SK-N-SH treated with all-trans-retinoic acid at 6 μM for 48 hours (cell line): ENCODE data around the gene MIPOL1.

Source experiments
- ATAC-seq: fragments of 200-7000 bp; cut with Tn5 transposase; 3 replicates; pipeline ENCODE4 v1.9.1; 2020; ENCODE audit warnings: mild to moderate bottlenecking, moderate library complexity
- ARNTL ChIP-seq: fragments of 450-650 bp; formaldehyde crosslinking; IDR thresholded peaks from 2 replicates; pipeline ENCODE4 v1.5.0; 2020; ENCODE audit warnings: low read depth, mild to moderate bottlenecking, moderate library complexity, borderline replicate concordance
- BACH2 ChIP-seq: fragments of 250-450 bp; sonication (Bioruptor Pico); IDR thresholded peaks from 2 replicates; pipeline ENCODE4 v1.9.0; 2021; ENCODE audit warnings: mild to moderate bottlenecking, borderline replicate concordance
- CSDC2 ChIP-seq: fragments of 250-450 bp; sonication (Bioruptor Pico); IDR thresholded peaks from 2 replicates; pipeline ENCODE4 v1.5.0; 2020; ENCODE audit warnings: mild to moderate bottlenecking, moderate library complexity
- ESRRG ChIP-seq: fragments of 250-450 bp; sonication (Bioruptor Pico); IDR thresholded peaks from 2 replicates; pipeline ENCODE4 v1.6.1; 2021; ENCODE audit warnings: mild to moderate bottlenecking
- GLIS3 ChIP-seq: fragments of 250-450 bp; sonication (Bioruptor Pico); IDR thresholded peaks from 2 replicates; pipeline ENCODE4 v1.5.0; 2020; ENCODE audit warnings: mild to moderate bottlenecking, moderate library complexity
- ISL1 ChIP-seq: fragments of 250-450 bp; sonication (Bioruptor Pico); IDR thresholded peaks from 2 replicates; pipeline ENCODE4 v2.1.2; 2022; ENCODE audit warnings: mild to moderate bottlenecking, moderate library complexity
- OSR1 ChIP-seq: fragments of 250-450 bp; sonication (Bioruptor Pico); IDR thresholded peaks from 2 replicates; pipeline ENCODE4 v1.8.0; 2022; ENCODE audit warnings: moderate library complexity, mild to moderate bottlenecking, inconsistent platforms
- PPARA ChIP-seq: fragments of 250-450 bp; sonication (Bioruptor Pico); IDR thresholded peaks from 2 replicates; pipeline ENCODE4 v1.5.0; 2020; ENCODE audit warnings: mild to moderate bottlenecking, borderline replicate concordance
- SNAI2 ChIP-seq: fragments of 250-450 bp; sonication (Bioruptor Pico); IDR thresholded peaks from 2 replicates; pipeline ENCODE4 v1.5.0; 2020; ENCODE audit warnings: mild to moderate bottlenecking, moderate library complexity
- TCF4 ChIP-seq: fragments of 250-450 bp; sonication (Bioruptor Pico); IDR thresholded peaks from 2 replicates; pipeline ENCODE4 v1.8.0; 2021; ENCODE audit warnings: mild to moderate bottlenecking, moderate library complexity, borderline replicate concordance
- TOX ChIP-seq: fragments of 250-450 bp; sonication (Bioruptor Pico); IDR thresholded peaks from 2 replicates; pipeline ENCODE4 v1.8.0; 2021; ENCODE audit warnings: mild to moderate bottlenecking, moderate library complexity, borderline replicate concordance
- ZC3H10 ChIP-seq: fragments of 250-450 bp; sonication (Bioruptor Pico); IDR thresholded peaks from 2 replicates; pipeline ENCODE4 v1.5.1; 2021; ENCODE audit warnings: mild to moderate bottlenecking, moderate library complexity
- ZFP3 ChIP-seq: fragments of 250-450 bp; sonication (Bioruptor Pico); IDR thresholded peaks from 2 replicates; pipeline ENCODE4 v1.5.0; 2020; ENCODE audit warnings: mild to moderate bottlenecking, moderate library complexity
- ZFP30 ChIP-seq: fragments of 450-650 bp; formaldehyde crosslinking; IDR thresholded peaks from 2 replicates; pipeline ENCODE4 v1.5.0; 2022; ENCODE audit warnings: mild to moderate bottlenecking, moderate library complexity
- ZNF565 ChIP-seq: fragments of 450-650 bp; formaldehyde crosslinking; conservative IDR thresholded peaks from 2 replicates; pipeline ENCODE4 v1.5.0; 2020; ENCODE audit warnings: low read depth, mild to moderate bottlenecking, moderate library complexity
- ZNF70 ChIP-seq: fragments of 450-650 bp; formaldehyde crosslinking; IDR thresholded peaks from 2 replicates; pipeline ENCODE4 v1.5.0; 2020; ENCODE audit warnings: mild to moderate bottlenecking, moderate library complexity
- ZNF8 ChIP-seq: fragments of 450-650 bp; formaldehyde crosslinking; IDR thresholded peaks from 2 replicates; pipeline ENCODE4 v1.5.0; 2020; ENCODE audit warnings: mild to moderate bottlenecking, moderate library complexity
- TF ChIP-seq, protein P1 (sequence below): fragments of 250-450 bp; sonication (Bioruptor Pico); IDR thresholded peaks from 2 replicates; pipeline ENCODE4 v1.5.0; 2020; ENCODE audit warnings: mild to moderate bottlenecking, moderate library complexity
- TF ChIP-seq, protein P2 (sequence below): fragments of 250-450 bp; sonication (Bioruptor Pico); IDR thresholded peaks from 2 replicates; pipeline ENCODE4 v1.8.0; 2020; ENCODE audit warnings: mild to moderate bottlenecking, moderate library complexity, borderline replicate concordance
- TF ChIP-seq, protein P3 (sequence below): fragments of 250-450 bp; sonication (Bioruptor Pico); IDR thresholded peaks from 2 replicates; pipeline ENCODE4 v1.8.0; 2021; ENCODE audit warnings: low read depth, mild to moderate bottlenecking, moderate library complexity, borderline replicate concordance
- TF ChIP-seq, protein P4 (sequence below): fragments of 250-450 bp; sonication (Bioruptor Pico); IDR thresholded peaks from 2 replicates; pipeline ENCODE4 v1.5.1; 2021; ENCODE audit warnings: mild to moderate bottlenecking, moderate library complexity

The MIPOL1 gene

DNA sequence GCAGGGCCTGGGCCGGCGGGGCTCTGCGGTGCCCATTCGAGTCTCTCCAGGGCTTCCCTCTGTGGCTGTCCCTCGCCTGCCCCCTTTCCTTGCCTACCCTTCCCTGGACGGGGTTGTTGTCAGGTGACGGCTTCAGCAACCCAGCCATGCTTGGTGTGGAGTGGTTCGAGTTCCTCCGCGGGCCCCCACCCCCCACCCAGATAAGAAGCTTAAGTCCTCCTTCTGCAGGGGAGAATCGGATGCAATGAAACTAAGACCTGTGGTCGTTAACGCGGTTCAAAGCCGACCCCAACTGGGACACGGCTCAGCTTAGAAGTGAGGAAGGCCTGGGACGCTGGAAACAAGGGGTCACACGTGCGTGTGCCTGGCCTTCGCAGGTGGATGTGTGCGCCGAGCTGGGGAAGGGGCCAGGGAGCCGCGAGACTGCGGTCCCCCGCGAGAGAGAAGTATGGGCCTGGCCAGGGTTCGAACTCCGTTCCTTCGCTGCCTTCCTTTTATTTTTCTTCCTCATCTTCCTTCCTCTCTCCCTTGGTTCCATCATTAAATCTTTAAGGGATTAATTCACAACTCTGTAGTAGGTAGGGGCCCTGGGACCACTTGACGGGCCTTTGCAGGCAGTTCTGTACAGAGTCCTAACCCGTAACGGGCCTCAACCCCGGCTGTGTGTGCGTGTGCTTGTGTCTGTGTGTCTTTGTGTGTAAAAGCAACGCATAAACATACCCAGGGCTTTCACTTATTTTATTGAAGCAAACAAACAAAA, 401.2 kb downstream of the MIPOL1 start:
- TF ChIP-seq ZNF70 (CRISPR knock-in tag) (no peak), ZNF565 (CRISPR knock-in tag) (no peak), PPARA (CRISPR knock-in tag) (no peak), TOX (CRISPR knock-in tag) (no peak), TCF4 (CRISPR knock-in tag) (no peak), ARNTL (no peak), ISL1 (CRISPR knock-in tag) (no peak), CSDC2 (CRISPR knock-in tag) (no peak), ZFP30 (CRISPR knock-in tag) (no peak), BACH2 (no peak), ZFP3 (CRISPR knock-in tag) (no peak), GLIS3 (CRISPR knock-in tag) (no peak), ZC3H10 (CRISPR knock-in tag) (no peak)
- TF ChIP-seq, protein P1, sequence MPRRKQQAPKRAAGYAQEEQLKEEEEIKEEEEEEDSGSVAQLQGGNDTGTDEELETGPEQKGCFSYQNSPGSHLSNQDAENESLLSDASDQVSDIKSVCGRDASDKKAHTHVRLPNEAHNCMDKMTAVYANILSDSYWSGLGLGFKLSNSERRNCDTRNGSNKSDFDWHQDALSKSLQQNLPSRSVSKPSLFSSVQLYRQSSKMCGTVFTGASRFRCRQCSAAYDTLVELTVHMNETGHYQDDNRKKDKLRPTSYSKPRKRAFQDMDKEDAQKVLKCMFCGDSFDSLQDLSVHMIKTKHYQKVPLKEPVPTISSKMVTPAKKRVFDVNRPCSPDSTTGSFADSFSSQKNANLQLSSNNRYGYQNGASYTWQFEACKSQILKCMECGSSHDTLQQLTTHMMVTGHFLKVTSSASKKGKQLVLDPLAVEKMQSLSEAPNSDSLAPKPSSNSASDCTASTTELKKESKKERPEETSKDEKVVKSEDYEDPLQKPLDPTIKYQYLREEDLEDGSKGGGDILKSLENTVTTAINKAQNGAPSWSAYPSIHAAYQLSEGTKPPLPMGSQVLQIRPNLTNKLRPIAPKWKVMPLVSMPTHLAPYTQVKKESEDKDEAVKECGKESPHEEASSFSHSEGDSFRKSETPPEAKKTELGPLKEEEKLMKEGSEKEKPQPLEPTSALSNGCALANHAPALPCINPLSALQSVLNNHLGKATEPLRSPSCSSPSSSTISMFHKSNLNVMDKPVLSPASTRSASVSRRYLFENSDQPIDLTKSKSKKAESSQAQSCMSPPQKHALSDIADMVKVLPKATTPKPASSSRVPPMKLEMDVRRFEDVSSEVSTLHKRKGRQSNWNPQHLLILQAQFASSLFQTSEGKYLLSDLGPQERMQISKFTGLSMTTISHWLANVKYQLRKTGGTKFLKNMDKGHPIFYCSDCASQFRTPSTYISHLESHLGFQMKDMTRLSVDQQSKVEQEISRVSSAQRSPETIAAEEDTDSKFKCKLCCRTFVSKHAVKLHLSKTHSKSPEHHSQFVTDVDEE (CRISPR knock-in tag): no peak
- TF ChIP-seq, protein P2, sequence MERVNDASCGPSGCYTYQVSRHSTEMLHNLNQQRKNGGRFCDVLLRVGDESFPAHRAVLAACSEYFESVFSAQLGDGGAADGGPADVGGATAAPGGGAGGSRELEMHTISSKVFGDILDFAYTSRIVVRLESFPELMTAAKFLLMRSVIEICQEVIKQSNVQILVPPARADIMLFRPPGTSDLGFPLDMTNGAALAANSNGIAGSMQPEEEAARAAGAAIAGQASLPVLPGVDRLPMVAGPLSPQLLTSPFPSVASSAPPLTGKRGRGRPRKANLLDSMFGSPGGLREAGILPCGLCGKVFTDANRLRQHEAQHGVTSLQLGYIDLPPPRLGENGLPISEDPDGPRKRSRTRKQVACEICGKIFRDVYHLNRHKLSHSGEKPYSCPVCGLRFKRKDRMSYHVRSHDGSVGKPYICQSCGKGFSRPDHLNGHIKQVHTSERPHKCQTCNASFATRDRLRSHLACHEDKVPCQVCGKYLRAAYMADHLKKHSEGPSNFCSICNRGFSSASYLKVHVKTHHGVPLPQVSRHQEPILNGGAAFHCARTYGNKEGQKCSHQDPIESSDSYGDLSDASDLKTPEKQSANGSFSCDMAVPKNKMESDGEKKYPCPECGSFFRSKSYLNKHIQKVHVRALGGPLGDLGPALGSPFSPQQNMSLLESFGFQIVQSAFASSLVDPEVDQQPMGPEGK: no peak
- TF ChIP-seq, protein P3, sequence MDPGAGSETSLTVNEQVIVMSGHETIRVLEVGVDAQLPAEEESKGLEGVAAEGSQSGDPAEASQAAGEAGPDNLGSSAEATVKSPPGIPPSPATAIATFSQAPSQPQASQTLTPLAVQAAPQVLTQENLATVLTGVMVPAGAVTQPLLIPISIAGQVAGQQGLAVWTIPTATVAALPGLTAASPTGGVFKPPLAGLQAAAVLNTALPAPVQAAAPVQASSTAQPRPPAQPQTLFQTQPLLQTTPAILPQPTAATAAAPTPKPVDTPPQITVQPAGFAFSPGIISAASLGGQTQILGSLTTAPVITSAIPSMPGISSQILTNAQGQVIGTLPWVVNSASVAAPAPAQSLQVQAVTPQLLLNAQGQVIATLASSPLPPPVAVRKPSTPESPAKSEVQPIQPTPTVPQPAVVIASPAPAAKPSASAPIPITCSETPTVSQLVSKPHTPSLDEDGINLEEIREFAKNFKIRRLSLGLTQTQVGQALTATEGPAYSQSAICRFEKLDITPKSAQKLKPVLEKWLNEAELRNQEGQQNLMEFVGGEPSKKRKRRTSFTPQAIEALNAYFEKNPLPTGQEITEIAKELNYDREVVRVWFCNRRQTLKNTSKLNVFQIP (CRISPR knock-in tag): no peak

DNA sequence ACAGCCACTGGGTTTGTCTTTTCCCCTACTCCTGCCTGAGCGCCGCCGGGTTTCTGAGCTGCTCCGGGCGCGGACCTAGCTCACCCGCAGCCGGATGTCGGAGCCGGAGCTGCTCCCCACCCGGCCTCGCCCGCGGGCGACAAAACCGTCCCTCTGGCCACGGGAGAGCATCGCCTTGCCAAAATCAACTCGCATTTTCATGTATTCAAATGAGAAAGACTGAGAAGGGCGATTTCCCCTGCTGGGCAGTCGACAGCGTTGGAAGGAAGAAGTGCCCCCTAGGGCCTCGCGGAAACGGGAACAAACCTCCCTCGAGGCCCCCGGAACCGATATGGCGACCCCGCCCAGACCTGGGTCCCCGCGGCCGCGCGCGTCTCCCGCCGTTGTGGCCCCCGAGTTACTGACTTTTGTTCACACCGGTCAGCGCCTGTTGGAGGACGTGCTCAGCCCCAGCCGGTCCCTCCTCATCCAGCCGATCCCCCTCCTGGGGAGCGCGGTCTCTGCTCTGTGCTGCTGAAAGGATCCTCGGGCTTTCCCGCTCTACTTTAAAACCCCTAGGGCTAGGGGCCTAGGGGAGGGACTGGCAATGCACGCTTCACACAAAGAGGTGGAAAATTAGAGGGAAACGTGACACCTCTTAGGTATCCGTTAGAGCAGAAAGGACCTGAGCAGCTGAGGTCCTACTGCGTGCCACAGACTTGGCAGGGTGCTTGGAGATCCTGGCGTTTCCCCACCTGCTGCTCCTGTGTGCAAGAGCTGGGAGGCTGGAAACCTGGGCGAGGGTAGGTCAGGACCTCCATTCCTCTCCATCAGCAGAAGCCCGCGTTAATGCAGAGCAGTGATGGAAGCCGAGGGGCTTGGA, 402.0 kb downstream of the MIPOL1 start:
- ATAC-seq: no peak
- no peak for TF ChIP-seq CSDC2 (CRISPR knock-in tag)
- TF ChIP-seq ZFP3 (CRISPR knock-in tag): no peak
- TF ChIP-seq, protein P1 (CRISPR knock-in tag): no peak

More for the DNA sequence above, 401.2 kb downstream of the MIPOL1 start:
- ATAC-seq: no peak

DNA sequence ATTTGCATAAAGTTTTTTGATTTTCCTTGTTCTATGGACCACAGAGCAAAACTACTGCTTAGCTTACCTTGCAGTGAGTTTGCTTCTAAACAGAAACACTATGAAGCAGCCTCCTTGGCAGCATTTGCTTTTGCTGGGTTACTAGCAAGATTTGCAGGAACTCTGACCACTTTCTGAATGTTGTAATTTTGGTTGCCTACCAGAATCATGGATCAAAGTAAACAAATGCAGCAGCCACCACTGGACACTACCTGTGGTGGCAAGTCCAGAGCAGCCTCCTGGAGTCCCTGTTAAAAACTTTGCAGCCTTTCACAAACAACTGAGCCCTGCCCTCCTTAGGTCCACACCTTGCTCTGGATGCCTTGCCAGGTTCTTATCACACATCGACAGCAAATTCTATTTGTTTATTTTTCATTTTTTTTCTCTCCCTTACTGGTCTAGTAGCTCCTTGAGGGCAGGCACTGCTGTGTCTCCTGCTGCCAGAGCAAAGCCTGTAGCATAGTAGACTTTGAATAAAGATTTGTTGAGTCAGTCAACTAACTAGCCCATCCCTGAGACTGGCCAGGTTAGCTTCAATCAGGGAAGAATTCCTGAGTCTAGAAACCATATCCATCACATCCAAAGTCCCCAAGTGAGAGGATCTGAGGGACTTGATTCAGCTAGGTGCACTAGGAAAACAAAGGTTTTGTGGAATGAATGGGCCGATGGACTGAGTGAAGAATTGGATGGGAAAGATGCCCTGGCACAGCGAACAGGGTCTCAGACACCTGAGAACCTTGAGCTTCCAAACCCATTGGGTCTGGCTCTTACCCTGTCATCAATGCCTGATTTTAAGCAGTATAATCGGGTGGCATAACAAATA, 403.4 kb downstream of the MIPOL1 start:
- ATAC-seq: no peak
- TF ChIP-seq OSR1 (CRISPR knock-in tag) (no peak), BACH2 (no peak), ESRRG (CRISPR knock-in tag) (no peak), GLIS3 (CRISPR knock-in tag) (no peak), ZNF8 (CRISPR knock-in tag) (no peak), ZFP3 (CRISPR knock-in tag) (no peak), SNAI2 (CRISPR knock-in tag) (no peak), PPARA (CRISPR knock-in tag) (no peak)
- TF ChIP-seq, protein P2: no peak
- TF ChIP-seq, protein P4, sequence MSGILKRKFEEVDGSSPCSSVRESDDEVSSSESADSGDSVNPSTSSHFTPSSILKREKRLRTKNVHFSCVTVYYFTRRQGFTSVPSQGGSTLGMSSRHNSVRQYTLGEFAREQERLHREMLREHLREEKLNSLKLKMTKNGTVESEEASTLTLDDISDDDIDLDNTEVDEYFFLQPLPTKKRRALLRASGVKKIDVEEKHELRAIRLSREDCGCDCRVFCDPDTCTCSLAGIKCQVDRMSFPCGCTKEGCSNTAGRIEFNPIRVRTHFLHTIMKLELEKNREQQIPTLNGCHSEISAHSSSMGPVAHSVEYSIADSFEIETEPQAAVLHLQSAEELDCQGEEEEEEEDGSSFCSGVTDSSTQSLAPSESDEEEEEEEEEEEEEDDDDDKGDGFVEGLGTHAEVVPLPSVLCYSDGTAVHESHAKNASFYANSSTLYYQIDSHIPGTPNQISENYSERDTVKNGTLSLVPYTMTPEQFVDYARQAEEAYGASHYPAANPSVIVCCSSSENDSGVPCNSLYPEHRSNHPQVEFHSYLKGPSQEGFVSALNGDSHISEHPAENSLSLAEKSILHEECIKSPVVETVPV (CRISPR knock-in tag): no peak
